ENCODE results near the gene ASTN2.

ASTN2 gene

GRCh38 chr9:116587919-116588318 lies 826.9 kb downstream of the ASTN2 start:
- no peak for DNase-seq

GRCh38 chr9:116585896-116586295 lies 829.0 kb downstream of the ASTN2 start:
- DNase-seq = no peak

- DNase-seq = no peak
These were observed 829.7 kb downstream of the ASTN2 start for GRCh38 chr9:116585204-116585603.

DNA sequence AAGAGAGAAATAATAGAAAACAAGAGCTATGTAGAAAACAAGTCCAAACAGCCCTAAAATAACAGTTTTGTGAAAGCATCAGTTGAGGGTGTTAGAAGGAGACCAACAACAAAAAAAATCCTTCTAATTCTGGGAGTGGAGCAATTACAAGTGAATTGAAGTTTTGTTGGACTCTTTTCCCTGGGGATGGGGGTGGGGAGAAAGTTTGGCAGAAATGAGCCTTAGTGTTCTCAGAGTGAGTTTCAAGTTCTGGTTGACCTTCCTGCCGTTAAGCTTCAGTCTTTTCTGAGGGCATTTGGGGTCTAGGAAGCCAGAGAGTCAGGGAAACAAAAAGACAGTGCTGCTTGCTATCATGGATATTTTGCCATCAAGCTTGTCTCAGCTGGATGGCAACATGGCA lies 834.0 kb downstream of the ASTN2 start:
- no peak for DNase-seq

DNA sequence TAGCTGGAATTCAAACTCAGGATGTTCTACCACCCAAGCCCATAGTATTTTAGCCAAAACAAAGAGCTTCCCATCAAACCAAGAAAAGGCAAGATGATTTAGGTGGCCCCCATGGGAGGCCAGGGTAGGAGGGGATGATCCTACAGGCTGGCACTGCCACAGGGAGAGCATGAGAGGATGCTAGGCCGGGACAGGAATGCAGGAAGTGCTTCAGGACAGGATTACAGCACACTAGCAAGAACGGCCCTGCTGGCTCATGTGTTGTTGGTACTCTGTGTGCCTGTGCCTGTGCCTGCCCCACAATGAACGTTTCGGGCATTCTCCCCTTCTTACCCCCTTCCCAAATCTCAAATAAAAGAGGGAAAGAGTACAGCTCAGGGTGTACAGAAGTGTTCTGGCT lies 838.5 kb downstream of the ASTN2 start:
- DNase-seq = no peak

DNA sequence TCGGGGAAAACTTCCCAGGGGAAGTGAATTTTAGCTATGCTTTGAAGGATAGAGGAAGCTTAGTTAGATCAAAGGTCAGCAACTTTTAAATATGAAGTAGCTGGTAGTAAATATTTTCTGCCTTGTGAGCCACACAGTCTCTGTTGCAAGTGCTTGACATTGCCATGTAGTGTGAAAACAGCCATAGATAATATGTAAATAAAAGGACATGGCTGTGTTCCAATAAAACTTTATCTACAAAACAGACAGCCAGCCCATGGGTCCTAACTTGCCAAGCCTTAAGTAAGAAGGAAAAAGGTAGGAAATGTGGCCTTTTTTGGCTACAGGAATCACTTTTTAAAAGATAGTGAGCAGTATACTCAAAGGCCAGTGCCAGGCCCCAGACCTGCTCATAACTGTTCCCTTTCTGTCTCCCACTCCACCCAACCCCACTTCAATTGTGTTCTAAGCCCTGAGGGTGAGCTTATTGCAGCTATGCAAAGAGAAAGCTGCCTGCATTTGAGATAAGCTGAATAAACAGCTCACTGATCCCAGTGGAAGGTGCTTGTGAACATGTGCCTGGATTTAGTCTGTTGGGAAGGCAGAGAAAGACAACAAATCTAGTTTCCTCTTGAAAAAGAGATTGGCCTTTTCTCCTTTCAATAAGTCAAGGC lies 840.7 kb downstream of the ASTN2 start:
- peak; percentile 64 for DNase-seq

DNA sequence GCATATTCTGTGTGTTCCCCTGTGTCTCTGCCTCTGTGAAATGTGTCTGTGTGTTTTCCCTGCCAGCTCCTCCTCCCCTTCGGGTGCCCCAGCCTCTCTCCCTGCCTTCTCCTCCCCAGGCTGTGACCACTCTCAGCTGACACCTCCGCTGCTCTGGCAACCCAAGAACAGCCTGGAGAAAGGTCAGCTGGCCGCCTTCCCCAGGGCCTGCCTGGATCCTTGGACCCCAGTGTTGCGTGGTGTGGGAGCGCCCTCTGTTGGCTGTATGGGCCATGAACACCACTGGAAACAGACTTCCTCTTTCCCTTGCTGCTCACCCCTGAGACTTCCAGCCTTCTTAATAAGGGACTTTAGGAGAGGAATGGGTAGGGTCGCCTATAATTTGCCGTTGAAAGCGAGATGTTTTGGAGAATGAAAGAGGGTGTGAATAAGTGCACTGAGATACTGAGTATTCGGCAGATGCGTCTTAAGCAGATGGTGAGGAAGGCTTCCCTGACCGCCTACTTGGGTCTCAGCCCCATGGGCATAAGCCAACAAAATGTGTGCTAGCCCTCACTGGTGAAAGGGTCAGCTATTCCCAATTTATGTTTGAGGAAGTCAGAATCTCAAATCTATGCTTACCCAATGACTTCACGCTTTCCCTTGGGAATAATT lies 842.6 kb downstream of the ASTN2 start:
- DNase-seq = peak; percentile 42

GRCh38 chr9:116569111-116569510 lies 845.7 kb downstream of the ASTN2 start:
- no peak for DNase-seq

DNA sequence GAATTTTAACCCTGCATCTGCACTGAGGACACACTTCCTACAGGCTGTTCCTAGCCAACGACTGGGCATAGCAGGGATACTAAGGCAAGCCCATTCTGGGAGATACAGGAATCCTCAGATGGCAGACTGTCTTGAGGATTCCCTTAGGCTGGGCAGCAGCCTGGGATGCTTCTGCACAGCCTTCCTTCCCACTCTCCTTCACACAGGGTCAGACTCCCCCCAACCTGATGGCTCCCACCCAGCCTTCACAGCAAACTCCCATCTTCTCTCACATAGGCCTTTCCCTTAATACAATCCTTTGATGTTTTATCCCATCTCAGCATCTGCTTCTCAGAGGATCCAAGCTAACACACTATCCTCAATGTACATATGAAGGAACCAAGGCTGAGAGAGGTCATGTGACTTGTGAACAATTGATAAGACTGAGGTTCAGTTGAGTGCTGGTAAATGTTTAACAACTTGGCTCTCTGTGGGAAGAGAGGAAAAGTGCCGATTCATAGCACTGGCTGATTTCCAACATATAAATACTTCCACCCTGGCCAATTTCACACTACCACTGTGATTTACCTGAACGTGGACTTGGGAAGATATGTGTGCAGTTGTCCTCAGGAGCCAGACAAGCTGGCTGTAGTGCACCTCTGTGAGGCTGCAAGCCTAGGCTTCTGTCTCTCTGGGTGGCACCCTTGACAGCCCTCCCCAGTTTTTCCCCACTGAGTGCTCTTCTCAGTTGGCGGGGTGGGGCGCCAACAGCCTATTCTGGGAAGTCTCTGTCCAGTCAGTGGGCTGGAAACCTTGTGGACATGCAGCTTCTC lies 848.0 kb downstream of the ASTN2 start:
- DNase-seq = no peak

- no peak for DNase-seq
These were observed 848.9 kb downstream of the ASTN2 start for GRCh38 chr9:116565986-116566385.

DNA sequence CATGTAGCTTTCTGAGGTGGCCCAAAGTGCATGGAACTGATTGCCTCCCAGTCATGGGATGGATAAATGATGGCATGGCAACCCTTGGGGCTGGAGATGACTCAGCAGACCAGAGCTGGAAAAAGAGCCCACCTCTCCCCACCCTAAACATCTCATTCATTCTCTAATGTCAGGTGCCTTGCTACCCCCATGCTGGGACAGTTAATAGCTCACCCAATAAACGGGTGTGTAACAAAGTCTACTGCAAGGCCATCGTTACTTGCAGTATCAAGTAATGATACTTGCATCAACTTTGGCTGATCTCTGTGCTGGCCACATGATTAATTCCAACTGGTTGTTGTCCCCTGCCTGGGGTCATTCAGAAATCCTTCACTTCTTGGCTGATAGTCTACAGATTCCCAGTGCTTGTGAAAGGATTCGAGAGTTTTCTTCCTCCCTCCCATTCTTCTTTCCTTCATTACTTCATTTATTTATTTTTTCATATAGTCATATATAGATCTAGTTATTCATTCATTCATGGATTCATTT lies 850.5 kb downstream of the ASTN2 start:
- no peak for DNase-seq

- no peak for DNase-seq
These were observed 855.9 kb downstream of the ASTN2 start for GRCh38 chr9:116558818-116559540.

DNA sequence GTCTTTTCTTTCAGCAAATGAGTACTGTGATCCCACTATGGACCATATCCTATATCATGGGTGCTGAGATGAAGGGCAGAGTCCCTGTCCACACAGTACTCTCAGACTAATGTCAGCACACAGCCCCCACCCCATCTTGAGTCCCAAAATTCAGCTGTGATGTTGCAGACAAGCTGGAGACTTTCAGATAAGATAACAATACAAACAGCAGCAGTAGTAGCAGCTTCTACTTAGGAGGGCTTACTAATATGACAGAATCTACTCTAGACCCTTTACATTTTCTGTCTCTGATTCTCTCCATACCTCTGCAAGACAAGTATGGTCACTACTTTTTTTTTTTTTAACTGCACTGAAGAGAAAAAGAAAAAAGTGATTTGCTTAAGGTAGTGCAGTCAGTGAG lies 856.8 kb downstream of the ASTN2 start:
- DNase-seq = no peak

GRCh38 chr9:116555556-116556155 lies 859.2 kb downstream of the ASTN2 start:
- DNase-seq = no peak

DNA sequence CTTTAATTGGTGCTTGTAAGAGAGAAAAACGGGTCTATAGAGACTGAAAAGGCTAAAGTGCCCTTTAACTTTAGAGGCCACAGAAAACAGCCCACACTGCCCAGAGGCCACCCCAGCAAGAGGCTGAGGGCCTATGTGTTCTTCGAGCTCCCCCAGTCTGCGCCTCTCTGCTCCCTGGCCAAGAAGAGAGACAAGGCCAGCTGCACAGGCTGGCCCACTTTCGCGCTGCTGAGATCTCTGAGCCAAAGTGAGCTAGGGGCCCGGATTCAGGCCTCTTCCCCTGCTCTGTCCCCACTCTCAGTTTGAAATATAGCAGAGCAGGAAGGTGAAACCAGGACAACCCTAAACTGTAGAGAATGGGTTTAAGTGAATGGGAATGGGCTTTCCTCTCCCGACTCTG lies 859.7 kb downstream of the ASTN2 start:
- DNase-seq = no peak

GRCh38 chr9:116550696-116551436 lies 864.0 kb downstream of the ASTN2 start:
- DNase-seq = no peak

- DNase-seq = no peak
These were observed 864.8 kb downstream of the ASTN2 start for GRCh38 chr9:116549786-116550660.

DNA sequence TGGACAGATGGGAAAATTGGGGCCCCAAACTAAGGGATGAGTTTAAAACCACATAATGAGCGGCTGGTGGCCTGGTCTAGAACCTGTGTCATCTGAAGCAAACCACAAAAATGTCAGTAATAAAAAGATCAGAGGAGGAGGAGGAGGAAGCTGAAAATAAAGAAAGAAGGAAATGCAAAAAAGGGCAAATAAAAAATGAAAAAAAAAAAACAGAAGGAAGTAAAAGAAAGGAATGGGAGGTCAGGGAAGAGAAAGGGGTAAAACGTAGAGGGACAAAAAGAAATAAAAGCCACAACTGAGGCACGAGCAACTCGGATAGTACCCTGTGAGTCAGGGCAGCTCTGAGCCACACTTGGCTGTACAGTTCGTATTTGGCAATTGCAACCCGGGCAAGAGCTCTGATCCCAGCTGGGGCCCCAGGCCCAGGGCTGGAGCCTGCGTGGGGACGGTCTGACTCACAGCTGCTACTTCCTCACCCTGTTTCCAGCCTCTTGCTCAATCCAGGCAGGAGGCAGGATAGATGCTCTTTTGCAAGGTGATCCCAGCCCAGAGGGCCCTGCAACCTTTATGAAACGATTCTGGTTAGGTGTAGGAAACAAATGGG lies 865.7 kb downstream of the ASTN2 start:
- DNase-seq = no peak

DNA sequence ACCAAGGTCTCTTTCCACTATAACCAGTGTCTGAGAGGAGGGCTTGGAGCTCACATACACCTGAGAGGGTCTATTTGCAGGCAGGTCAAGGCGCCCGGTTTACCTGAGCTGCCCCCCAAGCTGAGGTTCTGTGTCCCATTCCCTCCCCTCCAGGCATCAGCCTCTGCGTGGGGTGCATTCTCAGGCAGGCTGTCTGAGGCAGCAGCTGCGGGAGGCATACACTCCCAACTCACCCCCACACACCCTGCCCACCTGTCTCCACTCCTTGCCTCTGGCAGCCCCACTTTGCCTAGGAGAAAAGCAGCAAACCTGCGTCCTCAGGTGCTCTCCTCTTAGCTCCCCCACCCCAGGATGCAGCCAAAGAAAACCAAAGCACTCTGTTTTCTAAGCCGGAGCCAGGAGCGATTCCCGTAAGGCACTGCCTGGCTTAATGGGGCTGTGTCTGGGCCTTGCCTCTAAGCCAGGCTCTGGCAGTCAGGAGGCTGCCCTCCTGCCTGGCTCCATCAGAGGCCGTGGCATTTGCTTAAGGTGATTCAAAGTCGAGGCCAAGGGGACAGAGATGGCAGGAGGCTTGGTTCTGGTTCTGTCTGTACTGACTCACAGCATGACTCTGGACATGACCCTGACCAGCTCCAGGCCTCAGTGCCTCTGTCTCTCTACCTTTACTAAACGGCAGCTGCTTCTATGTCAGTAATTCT lies 867.0 kb downstream of the ASTN2 start:
- DNase-seq = no peak

Measured in NCI-H2029 (cell line).